GM12878 (cell line): ENCODE measurements around the gene LIX1. TPM values are rescaled to one million over a fixed set of nuclear protein-coding genes. Genes with fewer than 3 reads are reported as not detected.

Source experiments
- ATF7 ChIP-seq: fragments of 450-650 bp; IDR thresholded peaks from 2 replicates; pipeline ENCODE4 v1.6.1; 2016; ENCODE audit warnings: low read depth, mild to moderate bottlenecking
- HDAC6 ChIP-seq: fragments of 200-600 bp; sonication (generic); IDR thresholded peaks from one replicate; pipeline ENCODE4 v1.8.0; 2017; ENCODE audit warnings: antibody characterized with exemption; ENCODE audit not compliant: unreplicated experiment
- IKZF1 ChIP-seq: fragments of 450-650 bp; conservative IDR thresholded peaks from 2 replicates; pipeline ENCODE4 v1.6.1; 2017; ENCODE audit warnings: antibody characterized with exemption, mild to moderate bottlenecking
- IRF3 ChIP-seq: fragments of 450-650 bp; IDR thresholded peaks from 2 replicates; pipeline ENCODE4 v1.6.1; 2014; ENCODE audit warnings: mild to moderate bottlenecking
- REST ChIP-seq: IDR thresholded peaks from 2 replicates; pipeline ENCODE4 v1.6.1; 2012; ENCODE audit warnings: mild to moderate bottlenecking, low read depth, low read length
- polyA plus RNA-seq, 11 experiments: library from polyadenylated mRNA; depleted of rRNA in 4 of 11; unstranded in 6 of 11; stranded (reverse) in 5 of 11; fragments of >200 nt; fragmentation: Nextera tagmentation in 4 of 11; fragmentation: Illumina TruSeq in 1 of 11; extraction: Ambion mirVana in 4 of 11; extraction: Trizol in 1 of 11; gene quantifications; 1 replicate in 1 of 11; 2 replicates in 10 of 11; pipeline versions ENCODE4 v1.2.1 to v1.2.3, GENCODE V29; 2011 to 2016; ENCODE audit warnings: inconsistent platforms in 2 of 11, missing spikeins in 2 of 11, low read depth in 1 of 11
- total RNA-seq, 4 experiments: library from RNA; depleted of rRNA in 3 of 4; stranded (reverse); fragments of >200 nt in 3 of 4; fragmentation: Illumina TruSeq in 1 of 4; extraction: Trizol in 1 of 4; gene quantifications; 2 replicates each; pipeline versions ENCODE4 v1.2.1 to v1.2.3, GENCODE V29; 2013 to 2021
- TF ChIP-seq, protein P1 (sequence below): fragments of 450-650 bp; IDR thresholded peaks from 2 replicates; pipeline ENCODE4 v1.6.1; 2016; ENCODE audit warnings: mild to moderate bottlenecking, moderate library complexity, borderline replicate concordance
- TF ChIP-seq, protein P2 (sequence below): fragments of 450-650 bp; formaldehyde crosslinking; IDR thresholded peaks from 2 replicates; pipeline ENCODE4 v1.4.0; 2020; ENCODE audit warnings: mild to moderate bottlenecking, moderate library complexity

Gene LIX1
- total and polyA plus RNA-seq, 10 of the 15 experiments (the other 5 are each of a cell fraction or from before 2014, with no cell fraction given): 0.02 to 0.07 (median 0.04) TPM; not detected in 5

GRCh38 chr5:97149709-97150108 lies 7.3 kb upstream of the LIX1 start (continued):
- TF ChIP-seq REST (no peak), ATF7 (no peak), IRF3 (no peak), HDAC6 (no peak), IKZF1 (no peak)
- TF ChIP-seq, protein P1, sequence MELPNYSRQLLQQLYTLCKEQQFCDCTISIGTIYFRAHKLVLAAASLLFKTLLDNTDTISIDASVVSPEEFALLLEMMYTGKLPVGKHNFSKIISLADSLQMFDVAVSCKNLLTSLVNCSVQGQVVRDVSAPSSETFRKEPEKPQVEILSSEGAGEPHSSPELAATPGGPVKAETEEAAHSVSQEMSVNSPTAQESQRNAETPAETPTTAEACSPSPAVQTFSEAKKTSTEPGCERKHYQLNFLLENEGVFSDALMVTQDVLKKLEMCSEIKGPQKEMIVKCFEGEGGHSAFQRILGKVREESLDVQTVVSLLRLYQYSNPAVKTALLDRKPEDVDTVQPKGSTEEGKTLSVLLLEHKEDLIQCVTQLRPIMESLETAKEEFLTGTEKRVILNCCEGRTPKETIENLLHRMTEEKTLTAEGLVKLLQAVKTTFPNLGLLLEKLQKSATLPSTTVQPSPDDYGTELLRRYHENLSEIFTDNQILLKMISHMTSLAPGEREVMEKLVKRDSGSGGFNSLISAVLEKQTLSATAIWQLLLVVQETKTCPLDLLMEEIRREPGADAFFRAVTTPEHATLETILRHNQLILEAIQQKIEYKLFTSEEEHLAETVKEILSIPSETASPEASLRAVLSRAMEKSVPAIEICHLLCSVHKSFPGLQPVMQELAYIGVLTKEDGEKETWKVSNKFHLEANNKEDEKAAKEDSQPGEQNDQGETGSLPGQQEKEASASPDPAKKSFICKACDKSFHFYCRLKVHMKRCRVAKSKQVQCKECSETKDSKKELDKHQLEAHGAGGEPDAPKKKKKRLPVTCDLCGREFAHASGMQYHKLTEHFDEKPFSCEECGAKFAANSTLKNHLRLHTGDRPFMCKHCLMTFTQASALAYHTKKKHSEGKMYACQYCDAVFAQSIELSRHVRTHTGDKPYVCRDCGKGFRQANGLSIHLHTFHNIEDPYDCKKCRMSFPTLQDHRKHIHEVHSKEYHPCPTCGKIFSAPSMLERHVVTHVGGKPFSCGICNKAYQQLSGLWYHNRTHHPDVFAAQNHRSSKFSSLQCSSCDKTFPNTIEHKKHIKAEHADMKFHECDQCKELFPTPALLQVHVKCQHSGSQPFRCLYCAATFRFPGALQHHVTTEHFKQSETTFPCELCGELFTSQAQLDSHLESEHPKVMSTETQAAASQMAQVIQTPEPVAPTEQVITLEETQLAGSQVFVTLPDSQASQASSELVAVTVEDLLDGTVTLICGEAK: no peak
- TF ChIP-seq, protein P2, sequence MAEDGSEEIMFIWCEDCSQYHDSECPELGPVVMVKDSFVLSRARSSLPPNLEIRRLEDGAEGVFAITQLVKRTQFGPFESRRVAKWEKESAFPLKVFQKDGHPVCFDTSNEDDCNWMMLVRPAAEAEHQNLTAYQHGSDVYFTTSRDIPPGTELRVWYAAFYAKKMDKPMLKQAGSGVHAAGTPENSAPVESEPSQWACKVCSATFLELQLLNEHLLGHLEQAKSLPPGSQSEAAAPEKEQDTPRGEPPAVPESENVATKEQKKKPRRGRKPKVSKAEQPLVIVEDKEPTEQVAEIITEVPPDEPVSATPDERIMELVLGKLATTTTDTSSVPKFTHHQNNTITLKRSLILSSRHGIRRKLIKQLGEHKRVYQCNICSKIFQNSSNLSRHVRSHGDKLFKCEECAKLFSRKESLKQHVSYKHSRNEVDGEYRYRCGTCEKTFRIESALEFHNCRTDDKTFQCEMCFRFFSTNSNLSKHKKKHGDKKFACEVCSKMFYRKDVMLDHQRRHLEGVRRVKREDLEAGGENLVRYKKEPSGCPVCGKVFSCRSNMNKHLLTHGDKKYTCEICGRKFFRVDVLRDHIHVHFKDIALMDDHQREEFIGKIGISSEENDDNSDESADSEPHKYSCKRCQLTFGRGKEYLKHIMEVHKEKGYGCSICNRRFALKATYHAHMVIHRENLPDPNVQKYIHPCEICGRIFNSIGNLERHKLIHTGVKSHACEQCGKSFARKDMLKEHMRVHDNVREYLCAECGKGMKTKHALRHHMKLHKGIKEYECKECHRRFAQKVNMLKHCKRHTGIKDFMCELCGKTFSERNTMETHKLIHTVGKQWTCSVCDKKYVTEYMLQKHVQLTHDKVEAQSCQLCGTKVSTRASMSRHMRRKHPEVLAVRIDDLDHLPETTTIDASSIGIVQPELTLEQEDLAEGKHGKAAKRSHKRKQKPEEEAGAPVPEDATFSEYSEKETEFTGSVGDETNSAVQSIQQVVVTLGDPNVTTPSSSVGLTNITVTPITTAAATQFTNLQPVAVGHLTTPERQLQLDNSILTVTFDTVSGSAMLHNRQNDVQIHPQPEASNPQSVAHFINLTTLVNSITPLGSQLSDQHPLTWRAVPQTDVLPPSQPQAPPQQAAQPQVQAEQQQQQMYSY (CRISPR knock-in tag): no peak
